Measurements from ENCODE around the gene GSTM4. TPM values are rescaled to one million over a fixed set of nuclear protein-coding genes. Genes with fewer than 3 reads are reported as not detected.
"Not testable (repeated sequence)": the region's sequence is repeated elsewhere in the genome, so short reads cannot be mapped to it uniquely, and the experiment has no call there.

Gene GSTM4
- total and polyA plus RNA-seq, 2 of the 8 experiments (the other 6 are each of a cell fraction or from before 2014, with no cell fraction given) = 11.3 to 31.4 TPM

DNA sequence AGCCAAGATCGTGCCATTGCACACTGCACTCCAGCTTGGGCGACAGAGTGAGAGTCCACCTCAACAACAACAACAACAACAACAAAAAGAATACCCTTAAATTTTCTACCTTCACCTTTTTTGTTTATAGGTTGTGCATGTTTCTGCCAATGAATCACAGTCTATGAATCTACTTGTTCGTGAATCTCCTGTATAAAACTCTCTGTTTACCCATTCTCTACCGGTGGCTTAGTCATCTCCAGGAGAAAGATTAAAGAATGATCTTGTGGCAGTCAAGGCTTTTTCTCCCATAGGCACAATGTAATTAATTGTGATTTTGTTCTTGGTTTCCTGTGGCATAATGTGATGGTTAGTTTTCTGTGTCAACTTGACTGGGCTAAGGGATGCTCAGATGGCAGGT lies 42.0 kb downstream of the GSTM4 start:
- H3K4me2 ChIP-seq (ENCODE audit: insufficient read depth in 1 of 2, low read depth in 2 of 2, low read length in 2 of 2); H3K4me1 ChIP-seq (replicated peaks in 1 of 4; ENCODE audit: control insufficient read depth in 3 of 4, insufficient read depth in 4 of 4, low read length in 3 of 4); H2BK5ac ChIP-seq (ENCODE audit: low read depth, low read length); CTCF ChIA-PET (ENCODE audit: partially characterized antibody); H2AFZ ChIP-seq (ENCODE audit: low read length); H3K36me3 ChIP-seq (ENCODE audit: control insufficient read depth in 2 of 4, insufficient read depth in 4 of 4, low read length in 3 of 4); H2BK12ac ChIP-seq (ENCODE audit: low read depth, low read length); DNase-seq (ENCODE audit: low read depth in 1 of 2, low spot score in 2 of 2); H3K9ac ChIP-seq (replicated peaks in 1 of 4; ENCODE audit: extremely low read depth in 1 of 4, low read depth in 3 of 4, low read length in 3 of 4); POLR2A ChIA-PET (ENCODE audit: partially characterized antibody); H3K56ac ChIP-seq (replicated peaks; ENCODE audit: insufficient read length, low read depth, low read length); H3K18ac ChIP-seq (ENCODE audit: extremely low read depth, low read length); H3K23me2 ChIP-seq (ENCODE audit: low read depth, low read length); FAIRE-seq; H3K27me3 ChIP-seq (replicated peaks in 1 of 4; ENCODE audit: control insufficient read depth in 3 of 4, extremely low read depth in 1 of 4, insufficient read depth in 3 of 4, low read length in 3 of 4); H3K23ac ChIP-seq (ENCODE audit: insufficient read length); H4K20me1 ChIP-seq (replicated peaks in 1 of 2; ENCODE audit: control insufficient read depth in 1 of 2, insufficient read depth in 2 of 2, low read length in 2 of 2); H2BK15ac ChIP-seq (ENCODE audit: low read length); H4K91ac ChIP-seq (replicated peaks; ENCODE audit: insufficient read length, low read length); H2BK120ac ChIP-seq (replicated peaks; ENCODE audit: low read depth, low read length); H2BK20ac ChIP-seq (ENCODE audit: low read length); H3K9me3 ChIP-seq (ENCODE audit: insufficient read depth in 2 of 2, low read depth in 1 of 2, low read length in 1 of 2); H4K5ac ChIP-seq (ENCODE audit: insufficient read length, low read depth, low read length); H3K4ac ChIP-seq (replicated peaks; ENCODE audit: insufficient read length, low read depth, low read length); H3K14ac ChIP-seq (ENCODE audit: insufficient read length); H2AK5ac ChIP-seq (ENCODE audit: low read depth, low read length); H3K79me1 ChIP-seq (ENCODE audit: low read depth, low read length); H3K79me2 ChIP-seq (ENCODE audit: control insufficient read depth in 1 of 2, insufficient read depth in 2 of 2, low read length in 2 of 2); H3K4me3 ChIP-seq (ENCODE audit: extremely low read depth in 1 of 4, insufficient read depth in 2 of 4, low read depth in 3 of 4, low read length in 4 of 4); H3K27ac ChIP-seq (ENCODE audit: low read depth, low read length); H4K8ac ChIP-seq (ENCODE audit: extremely low read depth, insufficient read depth, low read length): not testable (repeated sequence)
- WGBS, 2 experiments (ENCODE audit: extremely low coverage in 1 of 2, insufficient coverage in 1 of 2, insufficient read length in 1 of 2, insufficient replicate concordance in 2 of 2, low coverage in 1 of 2, low lambda C conversion rate in 2 of 2, missing lambda C conversion rate in 1 of 2) = 89% methylated on average over 4 of the region's 4 CpGs; no CpG with 5 or more reads in 1 of the 2 experiments

DNA sequence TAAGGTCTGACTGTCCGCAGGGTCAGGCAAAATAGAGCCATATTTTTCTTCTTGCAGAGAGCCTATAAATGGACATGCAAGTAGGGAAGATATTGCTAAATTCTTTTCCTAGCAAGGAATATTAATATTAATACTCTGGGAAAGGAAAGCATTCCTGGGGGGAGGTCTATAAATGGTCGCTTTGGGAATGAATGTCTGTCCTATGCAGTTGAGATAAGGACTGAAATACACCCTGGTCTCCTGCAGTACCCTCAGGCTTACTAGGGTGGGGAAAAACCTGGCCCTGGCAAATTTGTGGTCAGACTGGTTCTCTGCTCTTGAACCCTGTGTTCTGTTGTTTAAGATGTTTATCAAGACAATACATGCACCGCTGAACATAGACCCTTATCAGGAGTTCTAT lies 47.0 kb downstream of the GSTM4 start:
- DNase-seq (ENCODE audit: low read depth in 1 of 2, low spot score in 2 of 2); H3K14ac ChIP-seq (ENCODE audit: insufficient read length); H2BK120ac ChIP-seq (replicated peaks; ENCODE audit: low read depth, low read length); H3K56ac ChIP-seq (replicated peaks; ENCODE audit: insufficient read length, low read depth, low read length); H4K20me1 ChIP-seq (replicated peaks in 1 of 2; ENCODE audit: control insufficient read depth in 1 of 2, insufficient read depth in 2 of 2, low read length in 2 of 2); H3K79me2 ChIP-seq (ENCODE audit: control insufficient read depth in 1 of 2, insufficient read depth in 2 of 2, low read length in 2 of 2); H3K23me2 ChIP-seq (ENCODE audit: low read depth, low read length); H4K8ac ChIP-seq (ENCODE audit: extremely low read depth, insufficient read depth, low read length); H2AFZ ChIP-seq (ENCODE audit: low read length); H3K4me1 ChIP-seq (replicated peaks in 1 of 4; ENCODE audit: control insufficient read depth in 3 of 4, insufficient read depth in 4 of 4, low read length in 3 of 4); H2BK20ac ChIP-seq (ENCODE audit: low read length); H2AK5ac ChIP-seq (ENCODE audit: low read depth, low read length); H2BK12ac ChIP-seq (ENCODE audit: low read depth, low read length); H4K91ac ChIP-seq (replicated peaks; ENCODE audit: insufficient read length, low read length); FAIRE-seq; H3K23ac ChIP-seq (ENCODE audit: insufficient read length); H2BK15ac ChIP-seq (ENCODE audit: low read length); H3K9me3 ChIP-seq (ENCODE audit: insufficient read depth in 2 of 2, low read depth in 1 of 2, low read length in 1 of 2); H2BK5ac ChIP-seq (ENCODE audit: low read depth, low read length); POLR2A ChIA-PET (ENCODE audit: partially characterized antibody); CTCF ChIA-PET (ENCODE audit: partially characterized antibody); H3K79me1 ChIP-seq (ENCODE audit: low read depth, low read length); H3K18ac ChIP-seq (ENCODE audit: extremely low read depth, low read length); H3K36me3 ChIP-seq (ENCODE audit: control insufficient read depth in 2 of 4, insufficient read depth in 4 of 4, low read length in 3 of 4); H3K9ac ChIP-seq (replicated peaks in 1 of 4; ENCODE audit: extremely low read depth in 1 of 4, low read depth in 3 of 4, low read length in 3 of 4); H4K5ac ChIP-seq (ENCODE audit: insufficient read length, low read depth, low read length); H3K27ac ChIP-seq (ENCODE audit: low read depth, low read length); H3K4me3 ChIP-seq (ENCODE audit: extremely low read depth in 1 of 4, insufficient read depth in 2 of 4, low read depth in 3 of 4, low read length in 4 of 4); H3K4ac ChIP-seq (replicated peaks; ENCODE audit: insufficient read length, low read depth, low read length); H3K4me2 ChIP-seq (ENCODE audit: insufficient read depth in 1 of 2, low read depth in 2 of 2, low read length in 2 of 2); H3K27me3 ChIP-seq (replicated peaks in 1 of 4; ENCODE audit: control insufficient read depth in 3 of 4, extremely low read depth in 1 of 4, insufficient read depth in 3 of 4, low read length in 3 of 4): not testable (repeated sequence)
- 83% methylated on average over 3 of the region's 3 CpGs; no CpG with 5 or more reads in 1 of the 2 experiments for WGBS, 2 experiments (ENCODE audit: extremely low coverage in 1 of 2, insufficient coverage in 1 of 2, insufficient read length in 1 of 2, insufficient replicate concordance in 2 of 2, low coverage in 1 of 2, low lambda C conversion rate in 2 of 2, missing lambda C conversion rate in 1 of 2)
